NT2/D1 (cell line): ENCODE results near the gene GINS2.

Experiments used
- YY1 ChIP-seq: IDR thresholded peaks from 2 replicates; pipeline ENCODE4 v1.6.1; 2011; ENCODE audit not compliant: insufficient read length, insufficient read depth
- ZNF274 ChIP-seq: IDR thresholded peaks from 2 replicates; pipeline ENCODE4 v1.6.1; 2011; ENCODE audit warnings: mild to moderate bottlenecking, low read depth, low read length

GRCh38 chr16:85680352-85680944 is 8.3 kb downstream of the GINS2 start:
- TF ChIP-seq ZNF274 (no peak), YY1 (no peak)
